HEK293 (cell line): Measurements from ENCODE around the gene ACSL4.
"Not testable (repeated sequence)": the region's sequence is repeated elsewhere in the genome, so short reads cannot be mapped to it uniquely, and the experiment has no call there.

Experiments used
- CTCF ChIA-PET: fragments of 350-600 bp; formaldehyde crosslinking; extraction: SDS; loops from one replicate; lab custom pipeline; 2021; ENCODE audit warnings: antibody characterized with exemption; lab: Yijun Ruan, JAX
- POLR2A ChIA-PET: fragments of 300-600 bp; formaldehyde crosslinking; extraction: SDS; loops from one replicate; lab custom pipeline; 2020; ENCODE audit warnings: antibody characterized with exemption, inconsistent platforms; lab: Yijun Ruan, JAX
- H3K27ac ChIP-seq: fragments of 200-500 bp; sonication (Bioruptor generic); 2 replicates; pipeline ENCODE4 v1.5.1; 2014; ENCODE audit warnings: low read depth, low read length, control low read depth, inconsistent platforms; ENCODE audit errors: extremely low read depth
- H3K36me3 ChIP-seq, 2 experiments: fragments of 200-500 bp in 1 of 2; sonication (Bioruptor generic) in 1 of 2; 1 replicate in 1 of 2; 2 replicates in 1 of 2; pipeline ENCODE4 v1.5.1; 2014 to 2017; ENCODE audit warnings: inconsistent platforms in 2 of 2, low read length in 2 of 2; ENCODE audit not compliant: control insufficient read depth in 2 of 2, insufficient read depth in 1 of 2
- H3K4me1 ChIP-seq: fragments of 200-500 bp; sonication (Bioruptor generic); 2 replicates; pipeline ENCODE4 v1.5.1; 2014; ENCODE audit warnings: mild to moderate bottlenecking, low read length, inconsistent platforms; ENCODE audit not compliant: control insufficient read depth, insufficient read depth
- H3K4me3 ChIP-seq: 2 replicates; pipeline ENCODE4 v1.5.1; 2011; ENCODE audit warnings: low read depth, mild to moderate bottlenecking, control low read depth, low read length, moderate library complexity
- H3K9me3 ChIP-seq: fragments of 200-500 bp; sonication (Bioruptor generic); 2 replicates; pipeline ENCODE4 v1.5.1; 2014; ENCODE audit warnings: low read depth, low read length, inconsistent platforms; ENCODE audit not compliant: control insufficient read depth, insufficient read depth
- GLIS1 ChIP-seq: fragments of 450-650 bp; formaldehyde crosslinking; IDR thresholded peaks from 2 replicates; pipeline ENCODE4 v1.5.1; 2016; ENCODE audit warnings: missing biosample characterization, missing genetic modification characterization
- MZF1 ChIP-seq: fragments of 450-650 bp; formaldehyde crosslinking; IDR thresholded peaks from 2 replicates; pipeline ENCODE4 v1.5.1; 2017; ENCODE audit warnings: missing biosample characterization, missing genetic modification characterization, borderline replicate concordance
- REPIN1 ChIP-seq: fragments of 450-650 bp; formaldehyde crosslinking; IDR thresholded peaks from 2 replicates; pipeline ENCODE4 v1.5.1; 2017; ENCODE audit warnings: missing biosample characterization, missing genetic modification characterization, low read depth
- SCRT2 ChIP-seq: fragments of 450-650 bp; formaldehyde crosslinking; IDR thresholded peaks from 2 replicates; pipeline ENCODE4 v1.5.1; 2016; ENCODE audit warnings: missing biosample characterization, missing genetic modification characterization
- YY1 ChIP-seq: fragments of 450-650 bp; formaldehyde crosslinking; IDR thresholded peaks from 2 replicates; pipeline ENCODE4 v1.5.1; 2018; ENCODE audit warnings: missing biosample characterization, missing genetic modification characterization
- YY2 ChIP-seq: fragments of 450-650 bp; formaldehyde crosslinking; IDR thresholded peaks from 2 replicates; pipeline ENCODE4 v1.5.1; 2016; ENCODE audit warnings: missing biosample characterization, missing genetic modification characterization
- ZBTB17 ChIP-seq: fragments of 450-650 bp; formaldehyde crosslinking; IDR thresholded peaks from 2 replicates; pipeline ENCODE4 v1.5.1; 2016; ENCODE audit warnings: missing biosample characterization, missing genetic modification characterization
- ZBTB48 ChIP-seq: fragments of 450-650 bp; formaldehyde crosslinking; IDR thresholded peaks from 2 replicates; pipeline ENCODE4 v1.5.1; 2016; ENCODE audit warnings: missing biosample characterization, missing genetic modification characterization
- ZFHX2 ChIP-seq: fragments of 450-650 bp; formaldehyde crosslinking; conservative IDR thresholded peaks from 2 replicates; pipeline ENCODE4 v1.5.1; 2016; ENCODE audit warnings: missing biosample characterization, missing genetic modification characterization
- ZNF133 ChIP-seq: fragments of 450-650 bp; formaldehyde crosslinking; IDR thresholded peaks from 2 replicates; pipeline ENCODE4 v1.5.1; 2016; ENCODE audit warnings: missing biosample characterization, missing genetic modification characterization
- ZNF146 ChIP-seq: fragments of 450-650 bp; formaldehyde crosslinking; IDR thresholded peaks from 2 replicates; pipeline ENCODE4 v1.5.1; 2016; ENCODE audit warnings: missing biosample characterization, missing genetic modification characterization
- ZNF214 ChIP-seq: fragments of 450-650 bp; formaldehyde crosslinking; IDR thresholded peaks from 2 replicates; pipeline ENCODE4 v1.5.1; 2017; ENCODE audit warnings: missing biosample characterization, mild to moderate bottlenecking, missing genetic modification characterization, borderline replicate concordance
- ZNF239 ChIP-seq: fragments of 450-650 bp; formaldehyde crosslinking; IDR thresholded peaks from 2 replicates; pipeline ENCODE4 v1.5.1; 2016; ENCODE audit warnings: missing biosample characterization, missing genetic modification characterization
- ZNF302 ChIP-seq: fragments of 450-650 bp; formaldehyde crosslinking; IDR thresholded peaks from 2 replicates; pipeline ENCODE4 v1.5.1; 2016; ENCODE audit warnings: missing biosample characterization, missing genetic modification characterization, low read depth
- ZNF324 ChIP-seq: fragments of 450-650 bp; formaldehyde crosslinking; IDR thresholded peaks from 2 replicates; pipeline ENCODE4 v1.5.1; 2016; ENCODE audit warnings: missing biosample characterization, missing genetic modification characterization
- ZNF544 ChIP-seq: fragments of 450-650 bp; formaldehyde crosslinking; IDR thresholded peaks from 2 replicates; pipeline ENCODE4 v1.5.0; 2017; ENCODE audit warnings: missing biosample characterization, missing genetic modification characterization
- ZNF561 ChIP-seq: fragments of 450-650 bp; IDR thresholded peaks from 2 replicates; pipeline ENCODE4 v1.5.1; 2018; ENCODE audit warnings: missing biosample characterization, missing genetic modification characterization, borderline replicate concordance
- ZNF596 ChIP-seq: fragments of 450-650 bp; IDR thresholded peaks from 2 replicates; pipeline ENCODE4 v1.5.0; 2018; ENCODE audit warnings: missing biosample characterization, mild to moderate bottlenecking, missing genetic modification characterization, moderate library complexity
- ZNF701 ChIP-seq: fragments of 450-650 bp; formaldehyde crosslinking; IDR thresholded peaks from 2 replicates; pipeline ENCODE4 v1.5.1; 2016; ENCODE audit warnings: missing biosample characterization, missing genetic modification characterization
- ZNF785 ChIP-seq: fragments of 450-650 bp; formaldehyde crosslinking; IDR thresholded peaks from 2 replicates; pipeline ENCODE4 v1.5.1; 2016; ENCODE audit warnings: missing biosample characterization, missing genetic modification characterization
- ZNF830 ChIP-seq: fragments of 450-650 bp; IDR thresholded peaks from 2 replicates; pipeline ENCODE4 v1.5.0; 2018; ENCODE audit warnings: missing biosample characterization, missing genetic modification characterization, low read depth, mild to moderate bottlenecking, moderate library complexity
- TF ChIP-seq, protein P1 (sequence below): fragments of 450-650 bp; formaldehyde crosslinking; IDR thresholded peaks from 2 replicates; pipeline ENCODE4 v1.5.1; 2016; ENCODE audit warnings: missing biosample characterization, missing genetic modification characterization
- TF ChIP-seq, protein P2 (sequence below): fragments of 450-650 bp; formaldehyde crosslinking; IDR thresholded peaks from 2 replicates; pipeline ENCODE4 v1.5.1; 2016; ENCODE audit warnings: missing biosample characterization, missing genetic modification characterization
- TF ChIP-seq, protein P3 (sequence below): fragments of 450-650 bp; formaldehyde crosslinking; IDR thresholded peaks from 2 replicates; pipeline ENCODE4 v1.5.1; 2016; ENCODE audit warnings: missing biosample characterization, missing genetic modification characterization
- TF ChIP-seq, protein P4 (sequence below): fragments of 450-650 bp; formaldehyde crosslinking; IDR thresholded peaks from 2 replicates; pipeline ENCODE4 v1.5.1; 2016; ENCODE audit warnings: missing biosample characterization, missing genetic modification characterization, borderline replicate concordance
- TF ChIP-seq, protein P5 (sequence below): fragments of 450-650 bp; formaldehyde crosslinking; IDR thresholded peaks from 2 replicates; pipeline ENCODE4 v1.5.1; 2016; ENCODE audit warnings: missing biosample characterization, missing genetic modification characterization

ACSL4 gene

DNA sequence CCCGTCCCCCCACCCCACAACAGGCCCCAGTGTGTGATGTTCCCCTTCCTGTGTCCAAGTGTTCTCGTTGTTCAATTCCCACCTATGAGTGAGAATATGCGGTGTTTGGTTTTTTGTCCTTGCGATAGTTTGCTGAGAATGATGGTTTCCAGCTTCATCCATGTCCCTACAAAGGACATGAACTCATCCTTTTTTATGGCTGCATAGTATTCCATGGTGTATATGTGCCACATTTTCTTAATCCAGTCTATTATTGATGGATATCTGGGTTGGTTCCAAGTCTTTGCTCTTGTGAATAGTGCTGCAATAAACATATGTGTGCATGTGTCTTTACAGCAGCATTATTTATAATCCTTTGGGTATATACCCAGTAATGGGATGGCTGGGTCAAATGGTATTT, 75.7 kb downstream of the ACSL4 start:
- H3K36me3 ChIP-seq, result peaks cover 9 to 16% of the 10 kb centered on the region in 2 experiments; a peak in 2 of 3 replicates
- H3K9me3 ChIP-seq, H3K27ac ChIP-seq, H3K4me1 ChIP-seq, POLR2A ChIA-PET, H3K4me3 ChIP-seq: not testable (repeated sequence)
- TF ChIP-seq, protein P1, sequence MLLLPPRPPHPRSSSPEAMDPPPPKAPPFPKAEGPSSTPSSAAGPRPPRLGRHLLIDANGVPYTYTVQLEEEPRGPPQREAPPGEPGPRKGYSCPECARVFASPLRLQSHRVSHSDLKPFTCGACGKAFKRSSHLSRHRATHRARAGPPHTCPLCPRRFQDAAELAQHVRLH, result 0 out of 2 replicates have a peak, but pooled peaks have one; percentile 26
- TF ChIP-seq ZNF146 (tag by site-specific recombination), result peak; percentile 96
- CTCF ChIA-PET, result interaction anchor here (0.5 kb wide), 1 partner anchor 23 kb away, joined by 3 read pairs; no protein-coding TSS in a partner anchor

DNA sequence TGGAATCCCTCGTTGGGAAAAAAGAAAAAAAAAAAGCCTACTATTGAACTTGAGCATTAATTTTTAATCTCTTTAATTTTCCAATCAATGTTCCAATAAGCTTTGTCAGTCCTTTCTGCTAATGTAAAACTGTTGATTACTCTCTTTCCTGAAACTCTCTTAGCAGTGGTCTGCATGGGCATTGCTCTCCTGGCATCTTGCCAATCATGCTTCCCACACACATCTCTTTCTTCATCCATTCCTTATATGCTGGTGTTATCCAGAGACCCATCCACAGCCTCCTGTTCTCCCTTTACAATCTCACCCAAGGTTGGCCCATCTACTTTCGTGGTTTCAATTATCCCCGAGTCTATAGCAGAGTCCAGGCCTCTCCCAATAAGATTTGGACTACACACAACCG, 76.3 kb downstream of the ACSL4 start:
- CTCF ChIA-PET, result no interaction called here
- POLR2A ChIA-PET, result no interaction called here
- H3K4me3 ChIP-seq, result no peak overlapping the region
- H3K36me3 ChIP-seq, result peaks cover 9 to 10% of the 10 kb centered on the region in 2 experiments; a peak in 2 of 3 replicates
- no peaks in the 10 kb centered on the region for H3K4me1 ChIP-seq
- TF ChIP-seq ZNF596 (tag by site-specific recombination) (no peak), GLIS1 (tag by site-specific recombination) (no peak), ZNF785 (tag by site-specific recombination) (no peak), ZBTB17 (tag by site-specific recombination) (no peak), YY2 (tag by site-specific recombination) (no peak), ZFHX2 (no peak), ZBTB48 (tag by site-specific recombination) (no peak), ZNF324 (no peak), REPIN1 (no peak), ZNF133 (no peak), ZNF214 (tag by site-specific recombination) (no peak), ZNF544 (tag by site-specific recombination) (no peak)
- TF ChIP-seq, protein P2, sequence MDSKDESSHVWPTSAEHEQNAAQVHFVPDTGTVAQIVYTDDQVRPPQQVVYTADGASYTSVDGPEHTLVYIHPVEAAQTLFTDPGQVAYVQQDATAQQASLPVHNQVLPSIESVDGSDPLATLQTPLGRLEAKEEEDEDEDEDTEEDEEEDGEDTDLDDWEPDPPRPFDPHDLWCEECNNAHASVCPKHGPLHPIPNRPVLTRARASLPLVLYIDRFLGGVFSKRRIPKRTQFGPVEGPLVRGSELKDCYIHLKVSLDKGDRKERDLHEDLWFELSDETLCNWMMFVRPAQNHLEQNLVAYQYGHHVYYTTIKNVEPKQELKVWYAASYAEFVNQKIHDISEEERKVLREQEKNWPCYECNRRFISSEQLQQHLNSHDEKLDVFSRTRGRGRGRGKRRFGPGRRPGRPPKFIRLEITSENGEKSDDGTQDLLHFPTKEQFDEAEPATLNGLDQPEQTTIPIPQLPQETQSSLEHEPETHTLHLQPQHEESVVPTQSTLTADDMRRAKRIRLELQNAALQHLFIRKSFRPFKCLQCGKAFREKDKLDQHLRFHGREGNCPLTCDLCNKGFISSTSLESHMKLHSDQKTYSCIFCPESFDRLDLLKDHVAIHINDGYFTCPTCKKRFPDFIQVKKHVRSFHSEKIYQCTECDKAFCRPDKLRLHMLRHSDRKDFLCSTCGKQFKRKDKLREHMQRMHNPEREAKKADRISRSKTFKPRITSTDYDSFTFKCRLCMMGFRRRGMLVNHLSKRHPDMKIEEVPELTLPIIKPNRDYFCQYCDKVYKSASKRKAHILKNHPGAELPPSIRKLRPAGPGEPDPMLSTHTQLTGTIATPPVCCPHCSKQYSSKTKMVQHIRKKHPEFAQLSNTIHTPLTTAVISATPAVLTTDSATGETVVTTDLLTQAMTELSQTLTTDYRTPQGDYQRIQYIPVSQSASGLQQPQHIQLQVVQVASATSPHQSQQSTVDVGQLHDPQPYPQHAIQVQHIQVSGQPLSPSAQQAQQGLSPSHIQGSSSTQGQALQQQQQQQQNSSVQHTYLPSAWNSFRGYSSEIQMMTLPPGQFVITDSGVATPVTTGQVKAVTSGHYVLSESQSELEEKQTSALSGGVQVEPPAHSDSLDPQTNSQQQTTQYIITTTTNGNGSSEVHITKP (tag by site-specific recombination), result no peak
- TF ChIP-seq, protein P3, sequence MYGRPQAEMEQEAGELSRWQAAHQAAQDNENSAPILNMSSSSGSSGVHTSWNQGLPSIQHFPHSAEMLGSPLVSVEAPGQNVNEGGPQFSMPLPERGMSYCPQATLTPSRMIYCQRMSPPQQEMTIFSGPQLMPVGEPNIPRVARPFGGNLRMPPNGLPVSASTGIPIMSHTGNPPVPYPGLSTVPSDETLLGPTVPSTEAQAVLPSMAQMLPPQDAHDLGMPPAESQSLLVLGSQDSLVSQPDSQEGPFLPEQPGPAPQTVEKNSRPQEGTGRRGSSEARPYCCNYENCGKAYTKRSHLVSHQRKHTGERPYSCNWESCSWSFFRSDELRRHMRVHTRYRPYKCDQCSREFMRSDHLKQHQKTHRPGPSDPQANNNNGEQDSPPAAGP (tag by site-specific recombination), result no peak
- no peaks in the 10 kb centered on the region for H3K9me3 ChIP-seq
- no peak overlapping the region for H3K27ac ChIP-seq

DNA sequence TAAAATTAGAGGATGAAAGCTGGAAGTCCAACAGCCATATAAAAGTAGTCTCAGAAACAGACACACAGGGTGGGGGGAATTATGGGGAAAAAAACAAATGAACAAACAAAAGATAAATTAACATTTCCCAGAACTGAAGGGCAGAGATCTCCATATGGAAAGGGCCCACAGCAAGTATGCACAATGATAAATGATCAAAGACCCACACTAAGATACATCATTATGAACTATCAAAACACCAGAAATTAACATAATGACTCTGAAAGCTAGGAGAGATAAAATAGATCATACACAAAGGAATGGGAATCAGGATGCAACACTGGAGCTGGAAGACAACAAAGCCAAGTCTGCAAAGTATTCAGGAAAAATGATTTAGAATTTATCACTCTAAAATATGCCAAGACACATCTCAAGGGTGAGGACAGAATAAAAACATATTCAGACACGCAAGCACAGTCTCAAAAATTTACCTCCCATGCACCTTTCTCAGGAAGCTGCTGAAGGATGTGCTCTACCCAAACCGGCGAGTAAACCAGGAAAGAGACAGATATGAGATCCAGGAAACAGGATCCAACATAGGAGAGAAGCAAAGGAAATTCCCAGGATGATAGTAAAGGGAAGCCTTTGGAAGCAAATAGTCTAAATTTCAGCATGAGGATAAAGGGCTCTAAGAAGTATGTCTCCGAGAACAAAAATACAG, 77.4 kb downstream of the ACSL4 start:
- ChIA-PET CTCF (interaction anchor here (0.6 to 1.9 kb wide), 3 partner anchors 21 to 270 kb away, joined by 3 to 6 read pairs (median 5); no protein-coding TSS in a partner anchor), POLR2A (no interaction called here)
- Histone ChIP-seq H3K9me3 (no peaks in the 10 kb centered on the region), H3K4me1 (no peaks in the 10 kb centered on the region), H3K4me3 (no peak overlapping the region), H3K36me3 (peaks cover 8 to 10% of the 10 kb centered on the region in 2 experiments; a peak in 2 of 3 replicates), H3K27ac (no peak overlapping the region)
- TF ChIP-seq ZNF239 (tag by site-specific recombination) (no peak), YY1 (tag by site-specific recombination) (no peak), MZF1 (tag by site-specific recombination) (no peak), ZNF830 (tag by site-specific recombination) (no peak), SCRT2 (tag by site-specific recombination) (no peak), ZNF701 (tag by site-specific recombination) (no peak), ZNF302 (tag by site-specific recombination) (no peak), ZNF561 (tag by site-specific recombination) (no peak)
- TF ChIP-seq, protein P4, sequence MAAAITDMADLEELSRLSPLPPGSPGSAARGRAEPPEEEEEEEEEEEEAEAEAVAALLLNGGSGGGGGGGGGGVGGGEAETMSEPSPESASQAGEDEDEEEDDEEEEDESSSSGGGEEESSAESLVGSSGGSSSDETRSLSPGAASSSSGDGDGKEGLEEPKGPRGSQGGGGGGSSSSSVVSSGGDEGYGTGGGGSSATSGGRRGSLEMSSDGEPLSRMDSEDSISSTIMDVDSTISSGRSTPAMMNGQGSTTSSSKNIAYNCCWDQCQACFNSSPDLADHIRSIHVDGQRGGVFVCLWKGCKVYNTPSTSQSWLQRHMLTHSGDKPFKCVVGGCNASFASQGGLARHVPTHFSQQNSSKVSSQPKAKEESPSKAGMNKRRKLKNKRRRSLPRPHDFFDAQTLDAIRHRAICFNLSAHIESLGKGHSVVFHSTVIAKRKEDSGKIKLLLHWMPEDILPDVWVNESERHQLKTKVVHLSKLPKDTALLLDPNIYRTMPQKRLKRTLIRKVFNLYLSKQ, result no peak
- TF ChIP-seq, protein P5, sequence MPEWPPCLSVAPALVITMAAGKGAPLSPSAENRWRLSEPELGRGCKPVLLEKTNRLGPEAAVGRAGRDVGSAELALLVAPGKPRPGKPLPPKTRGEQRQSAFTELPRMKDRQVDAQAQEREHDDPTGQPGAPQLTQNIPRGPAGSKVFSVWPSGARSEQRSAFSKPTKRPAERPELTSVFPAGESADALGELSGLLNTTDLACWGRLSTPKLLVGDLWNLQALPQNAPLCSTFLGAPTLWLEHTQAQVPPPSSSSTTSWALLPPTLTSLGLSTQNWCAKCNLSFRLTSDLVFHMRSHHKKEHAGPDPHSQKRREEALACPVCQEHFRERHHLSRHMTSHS (tag by site-specific recombination), result no peak
